Endothelial cell of umbilical vein (primary cell): ENCODE data around the gene FAM53A. TPM values are rescaled to one million over a fixed set of nuclear protein-coding genes. Genes with fewer than 3 reads are reported as not detected.

ENCODE experiments used
- BruUV-seq: library from RNA; stranded (reverse); fragments of 400-500 nt; replicated peaks from 2 replicates; lab custom pipeline; 2021; lab: Mats Ljungman, UMichigan
- CTCF ChIA-PET: fragments of 300-600, 350-600 bp; sonication (Branson Sonifier 250); formaldehyde crosslinking; loops from one replicate; lab custom pipeline; 2021; ENCODE audit warnings: antibody characterized with exemption, inconsistent platforms; lab: Charles Lee
- POLR2A ChIA-PET: fragments of 300-600, 350-600 bp; sonication (Branson Sonifier 250); formaldehyde crosslinking; loops from one replicate; lab custom pipeline; 2021; ENCODE audit warnings: antibody characterized with exemption, inconsistent platforms; lab: Charles Lee
- DNase-seq: peaks from one replicate; pipeline ENCODE4 v3.0.0-alpha.2; 2011; ENCODE audit warnings: low read depth, low spot score
- FAIRE-seq: peaks from 2 replicates; lab custom pipeline; 2011; peaks lifted over from hg19 to GRCh38; lab: Jason Lieb, UNC
- H2AFZ ChIP-seq: 2 replicates; pipeline ENCODE4 v1.6.0; 2012; ENCODE audit warnings: low read depth, low read length, control low read depth, inconsistent platforms
- H3K27ac ChIP-seq: 2 replicates; pipeline ENCODE4 v1.5.1; 2011; ENCODE audit warnings: low read depth, mild to moderate bottlenecking, control low read depth, low read length, moderate library complexity; ENCODE audit not compliant: insufficient read depth
- H3K27me3 ChIP-seq, 2 experiments: 2 replicates each; pipeline versions ENCODE4 v1.6.0 to v1.6.1; 2011; ENCODE audit warnings: low read length in 2 of 2, mixed read lengths in 1 of 2; ENCODE audit not compliant: control insufficient read depth in 2 of 2, insufficient read depth in 2 of 2
- H3K36me3 ChIP-seq, 2 experiments: 2 replicates in 1 of 2; 3 replicates in 1 of 2; pipeline ENCODE4 v1.5.1; 2011; ENCODE audit warnings: low read length in 2 of 2, mild to moderate bottlenecking in 1 of 2, moderate library complexity in 1 of 2; ENCODE audit not compliant: control insufficient read depth in 2 of 2, insufficient read depth in 2 of 2; ENCODE audit errors: extremely low read depth in 1 of 2
- H3K4me1 ChIP-seq: 3 replicates; pipeline ENCODE4 v1.5.1; 2011; ENCODE audit warnings: mild to moderate bottlenecking, low read length; ENCODE audit not compliant: control insufficient read depth, insufficient read depth; ENCODE audit errors: extremely low read depth
- H3K4me2 ChIP-seq: 2 replicates; pipeline ENCODE4 v1.6.1; 2011; ENCODE audit warnings: low read length, control low read depth, mixed read lengths; ENCODE audit not compliant: insufficient read depth
- H3K4me3 ChIP-seq, 3 experiments: fragments of 200-600 bp in 1 of 3; sonication (generic), shearing (Covaris generic) in 1 of 3; replicated peaks in 1 of 3; 2 replicates each; pipeline ENCODE4 v1.5.1; 2011 to 2016; ENCODE audit warnings: control low read depth in 3 of 3, low read length in 3 of 3, mild to moderate bottlenecking in 2 of 3, inconsistent platforms in 1 of 3, low read depth in 1 of 3, moderate library complexity in 1 of 3; ENCODE audit not compliant: insufficient read depth in 1 of 3
- H3K79me2 ChIP-seq: 2 replicates; pipeline ENCODE4 v1.6.0; 2012; ENCODE audit warnings: low read length, inconsistent platforms; ENCODE audit not compliant: control insufficient read depth, insufficient read depth
- H3K9ac ChIP-seq: replicated peaks from 2 replicates; pipeline ENCODE3; 2011; ENCODE audit warnings: low read length, control low read depth; ENCODE audit not compliant: insufficient read depth; ENCODE audit errors: extremely low read depth
- H3K9me1 ChIP-seq: replicated peaks from 3 replicates; pipeline ENCODE4 v1.6.0; 2011; ENCODE audit warnings: mild to moderate bottlenecking, low read length; ENCODE audit not compliant: control insufficient read depth, insufficient read depth; ENCODE audit errors: extremely low read depth
- H3K9me3 ChIP-seq: replicated peaks from 2 replicates; pipeline ENCODE4 v1.5.1; 2012; ENCODE audit warnings: low read length, inconsistent platforms; ENCODE audit not compliant: control insufficient read depth, insufficient read depth
- H4K20me1 ChIP-seq: replicated peaks from 2 replicates; pipeline ENCODE3; 2011; ENCODE audit warnings: mild to moderate bottlenecking, low read length; ENCODE audit not compliant: control insufficient read depth, insufficient read depth; ENCODE audit errors: extremely low read depth
- CTCF ChIP-seq, 2 donors: IDR thresholded peaks; 1 replicate in 1 of 2; 2 replicates in 1 of 2; pipeline ENCODE4 v1.5.1; 2011; ENCODE audit warnings: low read length in 2 of 2, mild to moderate bottlenecking in 2 of 2, moderate library complexity in 2 of 2, control low read depth in 1 of 2, inconsistent platforms in 1 of 2, low read depth in 1 of 2; ENCODE audit not compliant: insufficient read depth in 1 of 2; ENCODE audit errors: extremely low read depth in 1 of 2
- EZH2 ChIP-seq: IDR thresholded peaks from 2 replicates; pipeline ENCODE4 v1.6.1; 2012; ENCODE audit warnings: borderline replicate concordance, low read depth, mild to moderate bottlenecking, moderate library complexity, low read length, inconsistent platforms; ENCODE audit not compliant: severe bottlenecking
- FOS ChIP-seq: IDR thresholded peaks from 2 replicates; pipeline ENCODE4 v1.6.1; 2011; ENCODE audit warnings: mild to moderate bottlenecking, low read length, moderate library complexity, borderline replicate concordance; ENCODE audit not compliant: insufficient read depth
- GATA2 ChIP-seq: IDR thresholded peaks from 2 replicates; pipeline ENCODE4 v1.7.0; 2011; ENCODE audit warnings: low read depth, mild to moderate bottlenecking, moderate library complexity, mixed read lengths, low read length; ENCODE audit not compliant: insufficient read length, insufficient read depth
- JUN ChIP-seq: IDR thresholded peaks from 2 replicates; pipeline ENCODE4 v1.6.1; 2011; ENCODE audit warnings: borderline replicate concordance, low read depth; ENCODE audit not compliant: insufficient read length, insufficient read depth
- MAX ChIP-seq: IDR thresholded peaks from 2 replicates; pipeline ENCODE4 v1.6.1; 2011; ENCODE audit not compliant: insufficient read depth, insufficient read length
- MYC ChIP-seq: IDR thresholded peaks from one replicate; pipeline ENCODE4 v1.6.1; 2011; ENCODE audit warnings: mild to moderate bottlenecking, low read depth, low read length
- POLR2A ChIP-seq: IDR thresholded peaks from 2 replicates; pipeline ENCODE4 v1.6.1; 2012; ENCODE audit warnings: low read depth, mild to moderate bottlenecking, control low read depth, low read length
- POLR2AphosphoS5 ChIP-seq: IDR thresholded peaks from 2 replicates; pipeline ENCODE4 v1.6.1; 2012; ENCODE audit warnings: low read depth, mild to moderate bottlenecking, control low read depth, low read length, moderate library complexity; ENCODE audit not compliant: insufficient read depth
- dilution Hi-C: fragments of 300-500 bp; cut with MboI; formaldehyde crosslinking; loops from one replicate; pipeline ENCODE4 v1.15.0; 2019; ENCODE audit warnings: low sequenced_read_pairs; ENCODE audit not compliant: extremely low pct_ligation_motif_present
- intact Hi-C: fragments of 100-400 bp; cut with micrococcal nuclease; formaldehyde crosslinking; loops from one replicate; pipeline ENCODE4 v1.10.0; 2022
- polyA plus RNA-seq, 4 experiments: library from polyadenylated mRNA; depleted of rRNA in 3 of 4; stranded (reverse) in 3 of 4; unstranded in 1 of 4; fragments of >200 nt; gene quantifications; 2 replicates each; pipeline versions ENCODE4 v1.2.1 to v1.2.3, GENCODE V29; 2011 to 2012; ENCODE audit warnings: missing spikeins in 1 of 4
- total RNA-seq: library from RNA; stranded (reverse); gene quantifications from 2 replicates; pipeline ENCODE4 v1.2.3, GENCODE V29; 2021

Gene FAM53A
- total and polyA plus RNA-seq, 2 donors (not counting 3 experiments of a cell fraction or from before 2014, with no cell fraction given): 1.3 to 1.7 TPM

GRCh38 chr4:1596393-1596792 is 87.7 kb downstream of the FAM53A start:
- Histone ChIP-seq H3K9me1 (no peaks in the 10 kb centered on the region), H3K4me3 (no peak overlapping the region), H3K27ac (no peak overlapping the region), H3K36me3 (no peaks in the 10 kb centered on the region), H3K79me2 (no peaks in the 10 kb centered on the region), H3K9me3 (no peaks in the 10 kb centered on the region), H3K27me3 (no peaks in the 10 kb centered on the region), H4K20me1 (no peaks in the 10 kb centered on the region), H3K4me2 (no peak overlapping the region), H3K9ac (no peak overlapping the region), H2AFZ (no peak overlapping the region), H3K4me1 (no peaks in the 10 kb centered on the region)
- no peak for TF ChIP-seq POLR2AphosphoS5
- no peak for TF ChIP-seq CTCF (IDR thresholded peaks at IDR 0.05; ENCODE audit: extremely low read depth in 1 of 2, insufficient read depth in 1 of 2, low read depth in 1 of 2, low read length in 2 of 2)
- no peak for TF ChIP-seq EZH2
- TF ChIP-seq FOS: no peak
- no peak for TF ChIP-seq MYC
- TF ChIP-seq MAX: no peak
- TF ChIP-seq JUN: no peak
- no peak for TF ChIP-seq GATA2
- no peak for TF ChIP-seq POLR2A
- CTCF ChIA-PET: no interaction called here
- dilution Hi-C loops: no loop called here
- BruUV-seq: no TSS peak
- FAIRE-seq (no peak), DNase-seq (no peak)
- intact Hi-C loops: no loop called here
- POLR2A ChIA-PET: no interaction called here
